ENCODE measurements around the gene SEC62. TPM values are rescaled to one million over a fixed set of nuclear protein-coding genes. Genes with fewer than 3 reads are reported as not detected.

SEC62 gene
- total RNA-seq, 3 donors from 2014 or later (not counting 1 experiment from before 2014, with no cell fraction given), result 83.3 to 88.5 (median 86.6) TPM

GRCh38 chr3:169968224-169968885 lies 1.7 kb downstream of the SEC62 start:
- WGBS (ENCODE audit: insufficient coverage), result no CpG with 5 or more reads among the region's 2 CpGs
- Mint-ChIP-seq H3K9me3 (no peaks in the 10 kb centered on the region), H3K27me3 (ENCODE audit: low read depth in 2 of 2) (peaks cover 0 to 8% of the 10 kb centered on the region in 2 donors), H3K4me3 (peak overlapping the region; percentile 98), H3K27ac (peak overlapping the region; percentile 95 to 98), H3K4me1 (peaks cover 41 to 47% of the 10 kb centered on the region in 2 donors), H3K36me3 (no peaks in the 10 kb centered on the region)
- intact Hi-C loops (cut with micrococcal nuclease), result no loop called here
- H3K4me1 ChIP-seq (ENCODE audit: control insufficient read depth, insufficient read depth, low read length), result peaks cover 14% of the 10 kb centered on the region
- no peaks in the 10 kb centered on the region for H3K9me3 ChIP-seq (ENCODE audit: control insufficient read depth, insufficient read depth, low read length)
- no peak for TF ChIP-seq CTCF (IDR thresholded peaks at IDR 0.05)
- no peaks in the 10 kb centered on the region for H3K36me3 ChIP-seq (ENCODE audit: control insufficient read depth, insufficient read depth, low read length)
- no peak for ATAC-seq
- H3K4me3 ChIP-seq (ENCODE audit: low read length), result no peak overlapping the region
- no peak for DNase-seq
- H3K27me3 ChIP-seq (ENCODE audit: control insufficient read depth, insufficient read depth, low read length), result no peaks in the 10 kb centered on the region
- no peak overlapping the region for H3K27ac ChIP-seq (ENCODE audit: low read length)

GRCh38 chr3:169969174-169970095 lies 2.8 kb downstream of the SEC62 start:
- DNase-seq (no peak), ATAC-seq (no peak)
- H3K9me3 ChIP-seq (ENCODE audit: control insufficient read depth, insufficient read depth, low read length), result no peaks in the 10 kb centered on the region
- peaks cover 46 to 55% of the 10 kb centered on the region in 2 donors for H3K4me1 Mint-ChIP-seq
- no peaks in the 10 kb centered on the region for H3K9me3 Mint-ChIP-seq
- no peaks in the 10 kb centered on the region for H3K36me3 ChIP-seq (ENCODE audit: control insufficient read depth, insufficient read depth, low read length)
- TF ChIP-seq CTCF (IDR thresholded peaks at IDR 0.05), result no peak
- intact Hi-C loops (cut with micrococcal nuclease), result no loop called here
- no peak overlapping the region for H3K27ac ChIP-seq (ENCODE audit: low read length)
- 79% methylated on average over 4 of the region's 5 CpGs for WGBS (ENCODE audit: insufficient coverage)
- H3K27ac Mint-ChIP-seq, result peak overlapping the region; percentile 95 to 98
- H3K4me3 Mint-ChIP-seq, result no peak overlapping the region
- H3K4me1 ChIP-seq (ENCODE audit: control insufficient read depth, insufficient read depth, low read length), result peaks cover 14% of the 10 kb centered on the region
- peaks cover 5% of the 10 kb centered on the region for H3K36me3 Mint-ChIP-seq
- H3K27me3 ChIP-seq (ENCODE audit: control insufficient read depth, insufficient read depth, low read length), result no peaks in the 10 kb centered on the region
- no peak overlapping the region for H3K4me3 ChIP-seq (ENCODE audit: low read length)
- H3K27me3 Mint-ChIP-seq (ENCODE audit: low read depth in 2 of 2), result peaks cover 0 to 2% of the 10 kb centered on the region in 2 donors

- no peaks in the 10 kb centered on the region for H3K27me3 ChIP-seq (ENCODE audit: control insufficient read depth, insufficient read depth, low read length)
- no peak for TF ChIP-seq CTCF (IDR thresholded peaks at IDR 0.05)
- ATAC-seq (no peak), DNase-seq (no peak)
- no peaks in the 10 kb centered on the region for H3K27me3 Mint-ChIP-seq (ENCODE audit: low read depth in 2 of 2)
- H3K27ac ChIP-seq (ENCODE audit: low read length), result no peak overlapping the region
- peaks cover 6% of the 10 kb centered on the region for H3K36me3 Mint-ChIP-seq
- 75% methylated on average over 1 of the region's 1 CpG for WGBS (ENCODE audit: insufficient coverage)
- H3K9me3 Mint-ChIP-seq, result no peaks in the 10 kb centered on the region
- H3K36me3 ChIP-seq (ENCODE audit: control insufficient read depth, insufficient read depth, low read length), result peaks cover 7% of the 10 kb centered on the region
- no peak overlapping the region for H3K27ac Mint-ChIP-seq
- intact Hi-C loops (cut with micrococcal nuclease), result no loop called here
- H3K4me1 Mint-ChIP-seq, result peaks cover 47 to 55% of the 10 kb centered on the region in 2 donors
- H3K4me3 ChIP-seq (ENCODE audit: low read length), result no peak overlapping the region
- H3K4me1 ChIP-seq (ENCODE audit: control insufficient read depth, insufficient read depth, low read length), result peaks cover 14% of the 10 kb centered on the region
- H3K9me3 ChIP-seq (ENCODE audit: control insufficient read depth, insufficient read depth, low read length), result no peaks in the 10 kb centered on the region
- no peak overlapping the region for H3K4me3 Mint-ChIP-seq
Observed at GRCh38 chr3:169970847-169971246, 4.2 kb downstream of the SEC62 start.

All from natural killer cell (primary cell).